GM12875 (cell line): ENCODE results near the gene CALML6.
A peak's percentile ranks its signal among the peaks of the same experiment; 100 is the strongest.

Source experiments
- H3K4me3 ChIP-seq: one replicate; pipeline ENCODE4 v1.5.1; 2011; ENCODE audit warnings: low read depth, low read length, control low read depth
- CTCF ChIP-seq: IDR thresholded peaks from 2 replicates; pipeline ENCODE4 v1.5.1; 2011; ENCODE audit warnings: low read depth, mild to moderate bottlenecking, control low read depth, inconsistent platforms, low read length, moderate library complexity, borderline replicate concordance; ENCODE audit not compliant: insufficient read depth

Gene CALML6

GRCh38 chr1:1915911-1916840 lies 1.1 kb downstream of the CALML6 start:
- TF ChIP-seq CTCF: no peak
- no peak overlapping the region for H3K4me3 ChIP-seq

- no peak overlapping the region for H3K4me3 ChIP-seq
- TF ChIP-seq CTCF: no peak
Measured at GRCh38 chr1:1916851-1917251, 1.8 kb downstream of the CALML6 start.

GRCh38 chr1:1917304-1917976 lies 2.4 kb downstream of the CALML6 start:
- no peak overlapping the region for H3K4me3 ChIP-seq
- TF ChIP-seq CTCF: no peak

GRCh38 chr1:1917995-1918900 lies 3.2 kb downstream of the CALML6 start:
- no peak overlapping the region for H3K4me3 ChIP-seq
- TF ChIP-seq CTCF: no peak

GRCh38 chr1:1918901-1919303 lies 3.8 kb downstream of the CALML6 start, which contains the start of gene TMEM52:
TMEM52 (minus strand) TSS chr1:1919279; CDS start chr1:1919265, 14 bp downstream.
- peak within 1 kb of the TSS; percentile 47 for H3K4me3 ChIP-seq
- TF ChIP-seq CTCF: no peak

GRCh38 chr1:1919304-1920056 lies 4.4 kb downstream of the CALML6 start:
- H3K4me3 ChIP-seq: peak overlapping the region; percentile 47
- no peak for TF ChIP-seq CTCF
